ENCODE measurements around the gene SGPP1.
"Not testable (repeated sequence)": the region's sequence is repeated elsewhere in the genome, so short reads cannot be mapped to it uniquely, and the experiment has no call there.

The SGPP1 gene, protein sequence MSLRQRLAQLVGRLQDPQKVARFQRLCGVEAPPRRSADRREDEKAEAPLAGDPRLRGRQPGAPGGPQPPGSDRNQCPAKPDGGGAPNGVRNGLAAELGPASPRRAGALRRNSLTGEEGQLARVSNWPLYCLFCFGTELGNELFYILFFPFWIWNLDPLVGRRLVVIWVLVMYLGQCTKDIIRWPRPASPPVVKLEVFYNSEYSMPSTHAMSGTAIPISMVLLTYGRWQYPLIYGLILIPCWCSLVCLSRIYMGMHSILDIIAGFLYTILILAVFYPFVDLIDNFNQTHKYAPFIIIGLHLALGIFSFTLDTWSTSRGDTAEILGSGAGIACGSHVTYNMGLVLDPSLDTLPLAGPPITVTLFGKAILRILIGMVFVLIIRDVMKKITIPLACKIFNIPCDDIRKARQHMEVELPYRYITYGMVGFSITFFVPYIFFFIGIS

GRCh38 chr14:63727736-63728728 is at the start of gene SGPP1:
TSS of gene SGPP1 (minus strand) at chr14:63728065. CDS start at chr14:63727944, 121 bp downstream.
- peak; percentile 75 for DNase-seq

DNA sequence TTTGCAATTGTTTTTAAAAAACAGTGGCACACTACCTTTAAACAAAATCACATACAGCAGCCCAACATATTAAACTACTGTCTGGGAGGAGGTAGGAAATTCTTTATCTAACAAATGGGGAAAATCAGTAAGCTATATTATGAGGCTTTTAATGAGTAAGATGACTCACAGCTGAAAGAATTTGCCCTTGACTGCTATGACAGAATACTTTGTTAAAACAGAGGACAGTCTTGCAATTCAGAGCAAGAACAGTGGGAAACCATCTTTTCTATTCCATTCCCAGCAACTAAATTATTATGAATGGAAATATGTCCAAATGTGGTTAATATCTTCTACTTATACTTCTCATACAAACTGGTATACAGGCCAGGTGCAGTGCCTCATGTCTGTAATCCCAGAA is 49.2 kb upstream of the SGPP1 start:
- peak; percentile 41 for DNase-seq

DNA sequence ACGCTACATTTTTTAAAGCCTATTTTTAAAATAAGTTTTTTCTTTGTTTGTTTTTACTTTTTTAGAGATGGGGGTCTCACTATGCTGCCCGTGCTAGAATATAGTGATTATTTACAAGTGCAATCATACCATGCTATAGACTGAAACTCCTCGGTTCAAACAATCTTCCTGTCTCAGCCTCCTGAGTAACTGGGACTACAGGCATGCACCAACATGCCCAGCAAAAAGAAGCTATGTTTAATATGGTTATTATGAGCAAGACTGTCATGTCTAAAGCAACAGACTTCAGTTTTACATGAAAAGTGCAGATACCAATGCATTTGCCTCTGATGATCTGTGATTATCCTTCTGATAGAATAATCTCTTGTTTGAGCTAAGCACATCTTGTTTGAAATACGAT is 45.6 kb upstream of the SGPP1 start:
- DNase-seq: no peak

- DNase-seq: peak; percentile 47
Observed at GRCh38 chr14:63770187-63770807, 42.4 kb upstream of the SGPP1 start.

- DNase-seq: no peak
Observed at GRCh38 chr14:63766611-63767010, 38.7 kb upstream of the SGPP1 start.

GRCh38 chr14:63764620-63765139 is 36.8 kb upstream of the SGPP1 start:
- no peak for DNase-seq

GRCh38 chr14:63764103-63764502 is 36.2 kb upstream of the SGPP1 start:
- peak; percentile 16 for DNase-seq

DNA sequence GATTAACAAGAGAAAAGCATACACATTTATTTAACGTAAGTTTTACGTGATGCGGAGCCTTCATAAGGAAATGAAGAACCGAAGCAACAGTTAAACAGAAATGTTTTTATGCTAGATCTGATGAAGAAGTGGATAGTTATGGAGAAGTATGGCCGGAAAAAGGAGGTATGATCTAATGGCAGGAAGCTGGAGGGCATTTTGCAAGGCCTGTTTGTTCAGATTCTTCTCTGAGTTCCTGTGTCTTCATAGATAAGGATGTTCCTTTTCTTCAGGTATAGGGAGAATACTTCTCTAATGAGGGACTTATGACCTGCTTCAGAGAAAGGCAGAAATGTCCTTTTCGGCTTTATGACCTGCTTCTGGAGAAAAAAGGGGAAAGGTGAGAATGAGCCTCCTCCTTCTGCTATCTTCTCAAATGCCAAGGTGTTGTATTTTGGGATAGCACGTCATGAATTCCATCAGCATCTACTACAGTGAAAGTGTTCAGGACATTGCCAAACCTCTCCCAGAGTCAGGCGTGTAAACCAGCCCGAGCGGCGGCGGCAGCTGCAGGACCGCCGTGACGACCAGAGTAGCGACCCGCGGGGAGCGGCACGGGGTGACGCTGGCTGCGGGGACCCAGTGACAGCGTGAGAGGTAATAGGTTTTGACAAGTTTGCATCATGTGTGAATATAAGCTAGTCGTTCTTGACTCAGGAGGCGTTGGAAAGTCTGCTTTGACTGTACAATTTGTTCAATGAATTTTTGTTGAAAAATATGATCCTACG is 33.7 kb upstream of the SGPP1 start:
- no peak for DNase-seq

- no peak for DNase-seq
Observed at GRCh38 chr14:63760014-63760413, 32.1 kb upstream of the SGPP1 start.

DNA sequence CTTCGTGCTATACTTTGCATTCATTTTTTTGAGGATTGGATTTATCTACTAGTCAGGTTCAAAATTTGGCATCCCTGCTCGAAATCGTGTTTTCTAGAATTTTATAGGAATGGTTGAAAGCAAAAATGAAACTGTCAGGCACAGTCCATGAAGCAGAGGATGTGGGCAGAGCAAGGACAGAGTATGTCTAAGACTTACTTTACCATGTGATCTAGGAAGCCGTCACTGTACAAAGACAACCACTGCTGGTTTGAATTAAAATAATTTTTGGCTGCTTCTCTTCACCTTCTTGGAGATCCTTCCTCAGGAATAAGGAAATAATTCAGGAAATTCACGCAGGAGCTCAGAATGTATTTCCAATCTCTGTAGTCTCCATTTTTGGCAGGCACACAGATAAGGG is 31.6 kb upstream of the SGPP1 start:
- peak; percentile 7 for DNase-seq

DNA sequence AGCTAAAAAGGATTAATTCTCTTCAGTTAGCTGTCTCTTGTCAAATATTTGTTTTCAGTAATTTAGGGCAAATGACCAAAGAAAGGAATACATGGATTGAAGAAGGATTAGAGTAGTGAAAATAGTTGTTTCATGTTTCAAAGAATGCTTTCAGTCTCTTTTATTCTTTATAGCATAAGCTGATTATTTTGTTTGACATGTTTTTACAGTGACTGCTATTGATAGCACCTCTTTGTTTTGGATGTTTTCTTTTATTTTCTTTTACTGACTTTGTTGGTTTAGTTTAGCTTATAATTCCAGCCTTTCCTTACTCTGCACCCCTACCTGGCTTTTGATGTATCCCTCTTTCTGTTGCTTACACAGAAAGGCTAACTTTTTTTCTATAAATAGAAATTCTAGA is 29.3 kb upstream of the SGPP1 start:
- DNase-seq: no peak

GRCh38 chr14:63752449-63753169 is 24.7 kb upstream of the SGPP1 start:
- peak; percentile 72 for DNase-seq

DNA sequence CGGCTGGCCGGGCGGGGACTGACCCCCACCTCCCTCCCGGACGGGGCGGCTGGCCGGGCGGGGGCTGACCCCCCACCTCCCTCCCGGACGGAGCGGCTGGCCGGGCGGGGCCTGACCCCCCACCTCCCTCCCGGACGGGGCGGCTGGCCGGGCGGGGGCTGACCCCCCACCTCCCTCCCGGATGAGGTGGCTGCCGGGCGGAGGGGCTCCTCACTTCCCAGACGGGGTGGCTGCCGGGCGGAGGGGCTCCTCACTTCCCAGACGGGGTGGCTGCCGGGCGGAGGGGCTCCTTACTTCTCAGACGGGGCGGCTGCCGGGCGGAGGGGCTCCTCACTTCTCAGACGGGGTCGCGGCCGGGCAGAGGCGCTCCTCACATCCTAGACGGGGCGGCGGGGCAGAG is 23.2 kb upstream of the SGPP1 start:
- DNase-seq: not testable (repeated sequence)

GRCh38 chr14:63747846-63748245 is 20.0 kb upstream of the SGPP1 start:
- DNase-seq: no peak

GRCh38 chr14:63745858-63746425 is 18.1 kb upstream of the SGPP1 start:
- DNase-seq: no peak

DNA sequence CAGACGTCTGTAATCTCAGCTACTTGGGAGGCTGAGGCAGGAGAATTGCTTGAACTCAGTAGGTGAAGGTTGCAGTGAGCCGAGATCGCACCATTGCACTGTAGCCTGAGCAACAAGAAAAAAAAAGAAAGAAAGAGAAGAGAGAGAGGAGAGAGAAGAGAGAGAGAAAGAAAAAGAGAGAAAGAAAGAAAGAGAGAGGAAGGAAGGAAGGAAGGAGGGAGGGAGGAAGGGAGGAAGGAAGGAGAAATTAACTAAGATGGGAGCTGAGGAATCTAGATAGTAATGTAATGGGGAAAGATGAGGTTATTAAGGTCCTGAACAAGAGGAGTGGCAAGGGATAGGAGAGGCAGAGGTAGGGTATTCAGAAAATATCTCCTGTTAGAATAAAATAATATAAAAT is 17.4 kb upstream of the SGPP1 start:
- no peak for DNase-seq

DNA sequence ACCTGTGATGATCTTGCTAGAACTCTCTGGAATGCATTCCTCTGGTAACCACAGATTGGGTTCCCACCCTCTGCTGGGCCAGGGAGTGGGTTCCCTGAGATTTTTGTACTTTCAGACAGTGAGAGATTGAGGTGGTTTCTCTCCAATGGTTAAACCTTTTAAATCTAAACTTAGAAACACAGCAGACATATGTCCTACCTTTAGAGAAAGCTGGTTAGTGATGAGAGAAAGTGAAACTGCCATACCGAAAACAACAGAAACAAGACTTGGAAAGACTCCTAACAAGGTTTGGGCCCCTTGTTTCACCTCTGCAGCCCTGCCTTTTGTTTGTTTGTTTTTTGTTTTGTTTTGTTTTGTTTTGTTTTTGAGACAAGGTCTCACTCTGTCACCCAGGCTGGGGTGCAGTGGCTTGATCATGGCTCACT is 9.7 kb upstream of the SGPP1 start:
- DNase-seq: no peak

DNA sequence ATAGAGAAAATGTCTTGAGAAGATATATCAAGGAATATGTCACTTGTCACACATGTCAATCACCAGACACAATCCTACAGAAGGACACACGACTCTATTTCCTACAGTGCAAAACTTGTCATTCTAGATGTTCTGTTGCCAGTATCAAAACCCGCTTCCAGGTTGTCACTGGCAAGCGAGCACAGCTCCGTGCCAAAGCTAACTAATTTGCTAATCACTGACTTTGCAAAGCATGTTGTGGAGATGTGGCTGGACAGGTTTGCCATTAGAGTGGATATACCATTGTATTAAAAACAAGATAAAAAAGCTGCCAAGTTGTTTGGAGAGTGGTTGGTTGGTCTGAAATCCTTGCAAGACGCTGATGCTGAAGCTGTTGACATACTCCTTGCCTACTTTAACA is 7.9 kb upstream of the SGPP1 start:
- DNase-seq: no peak

DNA sequence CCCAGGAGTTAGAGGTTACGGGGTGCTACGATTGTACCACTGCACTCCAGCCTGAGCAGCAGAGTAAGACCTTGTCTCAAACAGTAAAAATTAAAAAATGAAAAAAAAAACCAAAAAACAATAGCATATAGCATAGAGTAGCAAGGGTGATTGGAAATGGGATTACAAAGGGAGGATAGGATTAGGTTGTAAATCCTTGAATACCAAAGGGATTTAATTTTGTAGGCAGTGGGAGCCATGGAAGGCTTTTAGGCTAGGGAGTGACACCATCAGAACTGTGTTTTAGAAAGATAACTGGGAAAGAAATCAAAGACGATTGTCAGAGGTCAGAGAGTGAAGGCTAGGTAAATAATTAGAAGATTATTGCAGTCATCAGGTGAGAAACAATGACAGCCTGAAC is 2.8 kb upstream of the SGPP1 start:
- no peak for DNase-seq

DNA sequence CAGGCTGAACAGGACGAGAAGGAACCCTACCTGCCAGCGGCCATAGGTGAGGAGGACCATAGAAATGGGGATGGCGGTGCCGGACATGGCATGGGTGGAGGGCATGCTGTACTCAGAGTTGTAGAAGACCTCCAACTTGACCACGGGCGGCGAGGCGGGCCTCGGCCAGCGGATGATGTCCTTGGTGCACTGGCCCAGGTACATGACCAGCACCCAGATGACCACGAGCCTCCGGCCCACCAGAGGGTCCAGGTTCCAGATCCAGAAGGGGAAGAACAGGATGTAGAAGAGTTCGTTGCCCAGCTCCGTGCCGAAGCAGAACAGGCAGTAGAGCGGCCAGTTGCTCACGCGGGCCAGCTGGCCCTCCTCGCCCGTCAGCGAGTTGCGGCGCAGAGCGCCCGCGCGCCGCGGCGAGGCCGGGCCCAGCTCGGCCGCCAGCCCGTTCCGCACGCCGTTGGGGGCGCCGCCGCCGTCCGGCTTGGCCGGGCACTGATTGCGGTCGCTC is 582 bp downstream of the SGPP1 start:
- DNase-seq: peak; percentile 47

- DNase-seq: no peak
Observed at GRCh38 chr14:63726499-63726898, 1.4 kb downstream of the SGPP1 start.

All from HCEC 1CT (cell line).